Osteocyte (in vitro differentiated cells): ENCODE measurements around the gene NEAT1. TPM values are rescaled to one million over a fixed set of nuclear protein-coding genes. Genes with fewer than 3 reads are reported as not detected.

Source experiments
- DNase-seq: peaks from one replicate; pipeline ENCODE4 v3.0.0; 2021; ENCODE audit warnings: mixed read lengths; ENCODE audit not compliant: unreplicated experiment; ENCODE audit errors: extremely low spot score
- H3K27ac Mint-ChIP-seq: one replicate; pipeline ENCODE4 v1.8.0; 2021; ENCODE audit warnings: mild to moderate bottlenecking, mixed read lengths; ENCODE audit not compliant: unreplicated experiment
- H3K27me3 Mint-ChIP-seq: one replicate; pipeline ENCODE4 v1.8.0; 2021; ENCODE audit warnings: mixed read lengths; ENCODE audit not compliant: unreplicated experiment
- H3K36me3 Mint-ChIP-seq: one replicate; pipeline ENCODE4 v1.8.0; 2021; ENCODE audit warnings: mixed read lengths; ENCODE audit not compliant: unreplicated experiment
- H3K4me1 Mint-ChIP-seq: one replicate; pipeline ENCODE4 v1.8.0; 2021; ENCODE audit warnings: mixed read lengths; ENCODE audit not compliant: unreplicated experiment
- H3K4me3 Mint-ChIP-seq: one replicate; pipeline ENCODE4 v1.8.0; 2021; ENCODE audit warnings: mild to moderate bottlenecking, moderate library complexity, mixed read lengths; ENCODE audit not compliant: unreplicated experiment
- H3K9me3 Mint-ChIP-seq: one replicate; pipeline ENCODE4 v1.8.0; 2021; ENCODE audit warnings: mixed read lengths; ENCODE audit not compliant: unreplicated experiment
- total RNA-seq: library from RNA; stranded (reverse); gene quantifications from 2 replicates; pipeline ENCODE4 v1.2.1, GENCODE V29; 2021
- TF ChIP-seq, protein P1 (sequence below): fragments of 200-600 bp; sonication (generic); IDR thresholded peaks from 2 replicates; pipeline ENCODE4 v1.5.0; 2021; ENCODE audit warnings: antibody characterized with exemption, mild to moderate bottlenecking, moderate library complexity

Gene NEAT1
- total RNA-seq, 1 donor from 2014 or later, result 534 TPM

DNA sequence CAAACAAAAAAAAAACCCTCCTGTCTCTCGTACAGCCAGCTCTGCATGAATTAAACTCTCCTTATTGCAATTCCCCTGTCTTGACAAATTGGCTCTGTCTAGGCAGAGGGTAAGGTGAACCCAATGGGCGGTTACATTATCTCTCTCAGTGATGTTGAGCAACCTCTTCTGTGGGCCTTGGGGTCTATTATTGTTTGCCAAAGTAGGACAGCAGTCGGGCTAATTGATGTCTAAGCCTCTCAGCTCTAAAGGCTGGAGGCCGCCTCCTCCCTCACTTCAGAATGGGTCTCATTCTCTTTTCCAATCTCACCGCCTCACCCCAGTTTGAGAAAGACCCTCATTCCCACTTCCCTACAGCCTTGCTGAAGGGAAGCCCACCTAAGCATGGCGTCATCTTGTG is 38.8 kb upstream of the NEAT1 start:
- no peaks in the 10 kb centered on the region for H3K27me3 Mint-ChIP-seq
- H3K9me3 Mint-ChIP-seq, result no peaks in the 10 kb centered on the region
- TF ChIP-seq, protein P1, sequence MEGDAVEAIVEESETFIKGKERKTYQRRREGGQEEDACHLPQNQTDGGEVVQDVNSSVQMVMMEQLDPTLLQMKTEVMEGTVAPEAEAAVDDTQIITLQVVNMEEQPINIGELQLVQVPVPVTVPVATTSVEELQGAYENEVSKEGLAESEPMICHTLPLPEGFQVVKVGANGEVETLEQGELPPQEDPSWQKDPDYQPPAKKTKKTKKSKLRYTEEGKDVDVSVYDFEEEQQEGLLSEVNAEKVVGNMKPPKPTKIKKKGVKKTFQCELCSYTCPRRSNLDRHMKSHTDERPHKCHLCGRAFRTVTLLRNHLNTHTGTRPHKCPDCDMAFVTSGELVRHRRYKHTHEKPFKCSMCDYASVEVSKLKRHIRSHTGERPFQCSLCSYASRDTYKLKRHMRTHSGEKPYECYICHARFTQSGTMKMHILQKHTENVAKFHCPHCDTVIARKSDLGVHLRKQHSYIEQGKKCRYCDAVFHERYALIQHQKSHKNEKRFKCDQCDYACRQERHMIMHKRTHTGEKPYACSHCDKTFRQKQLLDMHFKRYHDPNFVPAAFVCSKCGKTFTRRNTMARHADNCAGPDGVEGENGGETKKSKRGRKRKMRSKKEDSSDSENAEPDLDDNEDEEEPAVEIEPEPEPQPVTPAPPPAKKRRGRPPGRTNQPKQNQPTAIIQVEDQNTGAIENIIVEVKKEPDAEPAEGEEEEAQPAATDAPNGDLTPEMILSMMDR, result no peak
- peak overlapping the region; percentile 99 for H3K27ac Mint-ChIP-seq
- H3K4me1 Mint-ChIP-seq, result peaks cover 62% of the 10 kb centered on the region
- no peak for DNase-seq
- no peaks in the 10 kb centered on the region for H3K36me3 Mint-ChIP-seq
- H3K4me3 Mint-ChIP-seq, result peak overlapping the region; percentile 34

DNA sequence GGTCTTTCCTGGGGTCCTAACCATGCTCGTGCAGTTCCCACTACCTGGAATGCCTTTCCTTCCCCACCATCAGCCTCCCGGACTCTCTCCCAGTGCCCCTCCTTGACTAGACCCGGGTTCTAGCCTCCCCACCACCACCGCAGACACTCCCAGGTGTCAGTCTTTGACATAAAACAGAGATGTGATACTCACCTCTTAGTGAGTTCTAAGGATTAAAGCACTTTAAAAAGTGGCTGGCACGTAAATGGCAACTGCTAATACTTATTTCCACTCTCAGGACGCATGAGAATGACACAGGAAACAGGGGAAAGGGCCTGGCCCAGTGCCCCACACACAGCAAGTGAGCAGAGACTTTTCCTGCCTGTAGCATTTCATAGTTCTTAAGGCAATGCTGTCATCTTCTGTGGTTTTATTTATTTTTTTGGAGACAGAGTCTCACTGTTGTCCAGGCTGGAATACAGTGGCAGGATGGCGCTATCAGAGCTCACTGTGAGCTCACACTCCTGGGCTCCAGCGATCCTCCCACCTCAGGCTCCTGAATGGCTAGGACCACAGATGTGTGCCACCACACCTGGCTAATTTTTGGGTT is 38.2 kb upstream of the NEAT1 start:
- H3K36me3 Mint-ChIP-seq, result no peaks in the 10 kb centered on the region
- peak overlapping the region; percentile 99 for H3K27ac Mint-ChIP-seq
- no peaks in the 10 kb centered on the region for H3K9me3 Mint-ChIP-seq
- no peak for DNase-seq
- H3K4me1 Mint-ChIP-seq, result peaks cover 68% of the 10 kb centered on the region
- H3K4me3 Mint-ChIP-seq, result peak overlapping the region; percentile 34
- TF ChIP-seq, protein P1, result no peak
- H3K27me3 Mint-ChIP-seq, result no peaks in the 10 kb centered on the region

DNA sequence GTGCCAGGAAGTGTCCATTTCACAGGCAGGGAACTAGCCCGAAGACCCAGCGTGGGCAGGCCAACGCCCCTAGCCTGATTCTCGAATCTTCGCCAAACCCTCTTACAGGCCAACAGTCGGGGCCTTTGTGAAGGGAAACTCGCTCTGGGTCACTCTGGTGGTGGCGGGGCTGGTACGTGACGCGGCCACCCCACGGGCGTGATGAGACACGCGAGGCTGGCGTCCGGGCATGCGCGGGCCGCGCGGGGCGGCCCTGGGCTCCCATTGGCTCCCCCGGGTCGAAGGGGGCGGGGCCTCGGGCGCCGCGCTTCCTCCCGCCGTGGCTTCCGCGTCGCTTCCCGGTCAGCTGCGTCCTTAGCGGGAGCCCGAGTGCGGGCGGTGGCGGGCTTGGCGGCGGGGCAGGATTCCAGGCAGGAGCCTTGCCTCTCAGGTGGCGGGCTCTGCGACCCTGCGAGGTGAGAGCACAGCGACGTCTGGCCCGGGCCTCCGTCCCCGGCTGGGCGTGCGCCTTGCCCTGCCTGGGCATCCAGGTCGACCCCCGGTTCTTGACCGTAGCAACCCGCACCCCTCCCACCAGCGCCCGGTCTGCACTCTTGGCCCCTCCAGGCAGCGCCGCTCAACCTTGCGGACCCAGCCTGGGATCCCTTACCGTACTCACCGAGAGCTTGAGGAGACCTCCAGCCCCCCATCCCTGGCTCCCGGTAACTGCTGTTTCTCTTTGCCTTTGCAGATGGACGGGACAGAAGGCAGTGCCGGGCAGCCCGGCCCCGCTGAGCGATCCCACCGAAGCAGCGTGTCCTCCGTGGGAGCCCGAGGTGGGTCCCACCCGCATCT is 36.1 kb upstream of the NEAT1 start, which contains the start of gene FRMD8:
TSS of gene FRMD8 (plus strand) at position 331 of the 834 bp plus-strand sequence. CDS start at position 731, 400 bp downstream.
- H3K36me3 Mint-ChIP-seq, result no peaks in the 10 kb centered on the region
- H3K27ac Mint-ChIP-seq, result peak within 1 kb of the TSS; percentile 99
- no peaks in the 10 kb centered on the region for H3K27me3 Mint-ChIP-seq
- peak within 1 kb of the TSS; percentile 87 for H3K4me3 Mint-ChIP-seq
- peaks cover 86% of the 10 kb centered on the region for H3K4me1 Mint-ChIP-seq
- no peaks in the 10 kb centered on the region for H3K9me3 Mint-ChIP-seq
- peak; percentile 96 for DNase-seq
- TF ChIP-seq, protein P1, result no peak

DNA sequence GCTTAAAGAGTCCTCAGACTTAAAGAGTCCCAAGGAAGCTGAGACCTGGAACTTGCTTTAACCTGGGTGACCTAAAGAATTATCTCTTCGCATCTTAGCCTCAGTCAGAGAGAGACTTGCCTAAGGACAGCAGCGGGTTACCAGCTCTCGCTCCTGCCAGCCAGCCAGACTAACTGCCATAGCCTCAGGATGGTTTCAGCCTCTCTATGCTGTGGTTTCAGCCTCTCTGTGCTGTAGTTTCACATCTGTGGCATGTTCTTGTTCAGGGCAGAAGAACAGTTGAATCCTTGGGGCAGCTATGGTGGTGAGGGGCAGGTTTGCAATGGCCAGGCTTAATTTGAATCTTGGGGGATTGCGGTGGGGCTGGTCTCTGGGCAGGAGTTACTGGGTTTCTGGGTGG is 33.9 kb upstream of the NEAT1 start:
- DNase-seq, result no peak
- TF ChIP-seq, protein P1, result no peak
- H3K9me3 Mint-ChIP-seq, result no peaks in the 10 kb centered on the region
- peaks cover 68% of the 10 kb centered on the region for H3K4me1 Mint-ChIP-seq
- H3K27ac Mint-ChIP-seq, result peak overlapping the region; percentile 84
- peaks cover 5% of the 10 kb centered on the region for H3K36me3 Mint-ChIP-seq
- no peaks in the 10 kb centered on the region for H3K27me3 Mint-ChIP-seq
- peak overlapping the region; percentile 87 for H3K4me3 Mint-ChIP-seq
